Activated gamma-delta T cell (primary cell): ENCODE results near the gene CXCL16.

Experiments used
- DNase-seq: peaks from one replicate; lab custom pipeline; 2025; lab: John Stamatoyannopoulos, UW

CXCL16 gene

GRCh38 chr17:4750606-4751005 lies 10.9 kb upstream of the CXCL16 start:
- no peak for DNase-seq

GRCh38 chr17:4748686-4749085 lies 9.0 kb upstream of the CXCL16 start:
- DNase-seq = no peak

GRCh38 chr17:4747847-4748246 lies 8.1 kb upstream of the CXCL16 start:
- DNase-seq = no peak

- DNase-seq = no peak
Observed at GRCh38 chr17:4744999-4745969, 5.6 kb upstream of the CXCL16 start.

- DNase-seq = no peak
Observed at GRCh38 chr17:4743898-4744297, 4.2 kb upstream of the CXCL16 start.

- DNase-seq = no peak
Observed at GRCh38 chr17:4743216-4743615, 3.5 kb upstream of the CXCL16 start.

GRCh38 chr17:4742629-4743028 lies 2.9 kb upstream of the CXCL16 start:
- DNase-seq = no peak

- no peak for DNase-seq
Observed at GRCh38 chr17:4742133-4742532, 2.4 kb upstream of the CXCL16 start.

GRCh38 chr17:4741544-4741943 lies 1.8 kb upstream of the CXCL16 start:
- DNase-seq = no peak

GRCh38 chr17:4740584-4740983 lies 856 bp upstream of the CXCL16 start:
- DNase-seq = no peak

GRCh38 chr17:4740025-4740351 lies 260 bp upstream of the CXCL16 start:
- DNase-seq = no peak

- no peak for DNase-seq
Observed at GRCh38 chr17:4738136-4739121, 1.3 kb downstream of the CXCL16 start.

GRCh38 chr17:4735876-4736651 lies 3.7 kb downstream of the CXCL16 start:
- no peak for DNase-seq

GRCh38 chr17:4734857-4735475 lies 4.8 kb downstream of the CXCL16 start:
- DNase-seq = no peak

- no peak for DNase-seq
Observed at GRCh38 chr17:4733073-4733531, 6.6 kb downstream of the CXCL16 start.

- DNase-seq = no peak
Observed at GRCh38 chr17:4728124-4728523, 11.6 kb downstream of the CXCL16 start.

GRCh38 chr17:4725646-4726310 lies 13.9 kb downstream of the CXCL16 start:
- DNase-seq = no peak

GRCh38 chr17:4724650-4725049 lies 15.1 kb downstream of the CXCL16 start:
- no peak for DNase-seq

GRCh38 chr17:4722678-4723240 lies 17.0 kb downstream of the CXCL16 start:
- DNase-seq = no peak
